Spinal cord (tissue), 10 donors: Measurements from ENCODE around the gene PLCG2. TPM values are rescaled to one million over a fixed set of nuclear protein-coding genes. Genes with fewer than 3 reads are reported as not detected.

Experiments
- DNase-seq, 6 donors: peaks; one replicate each; pipeline versions ENCODE4 v3.0.0 to v3.0.0-alpha.2; 2013 to 2015; ENCODE audit warnings: low spot score in 6 of 6, low read depth in 4 of 6
- H3K27ac ChIP-seq: one replicate; pipeline ENCODE4 v1.5.1; 2013; ENCODE audit warnings: low read depth, low read length, control low read depth
- H3K27me3 ChIP-seq: one replicate; pipeline ENCODE4 v1.6.1; 2013; ENCODE audit warnings: low read length; ENCODE audit not compliant: control insufficient read depth, insufficient read depth
- H3K36me3 ChIP-seq: one replicate; pipeline ENCODE4 v1.6.1; 2013; ENCODE audit warnings: low read length; ENCODE audit not compliant: control insufficient read depth, insufficient read depth
- H3K4me1 ChIP-seq: one replicate; pipeline ENCODE4 v1.6.1; 2013; ENCODE audit warnings: low read length; ENCODE audit not compliant: control insufficient read depth, insufficient read depth
- H3K4me3 ChIP-seq: one replicate; pipeline ENCODE4 v1.5.1; 2013; ENCODE audit warnings: low read depth, low read length, control low read depth
- H3K9me3 ChIP-seq: one replicate; pipeline ENCODE4 v1.6.1; 2013; ENCODE audit warnings: low read length; ENCODE audit not compliant: control insufficient read depth, insufficient read depth
- WGBS: methylation state at CpG from one replicate; pipeline ENCODE4 v1.1.5; 2013; ENCODE audit warnings: missing lambda C conversion rate; ENCODE audit not compliant: insufficient coverage; 5-methylcytosine and 5-hydroxymethylcytosine counted together
- polyA plus RNA-seq, 2 donors: library from polyadenylated mRNA; unstranded; fragments of 120-200 nt; gene quantifications; one replicate each; pipeline ENCODE4 v1.2.1, GENCODE V29; 2013; ENCODE audit not compliant: insufficient read length in 2 of 2
- total RNA-seq, 2 donors: library from RNA; depleted of rRNA in 1 of 2; stranded (reverse); fragments of 120-200 nt in 1 of 2; fragments of >200 nt in 1 of 2; gene quantifications; one replicate each; pipeline versions ENCODE4 v1.2.3 to v1.2.4, GENCODE V29; 2013 to 2014
- donor health status: healthy.

PLCG2 gene
- total and polyA plus RNA-seq, 4 donors = 7.3 to 13.6 (median 8.0) TPM

DNA sequence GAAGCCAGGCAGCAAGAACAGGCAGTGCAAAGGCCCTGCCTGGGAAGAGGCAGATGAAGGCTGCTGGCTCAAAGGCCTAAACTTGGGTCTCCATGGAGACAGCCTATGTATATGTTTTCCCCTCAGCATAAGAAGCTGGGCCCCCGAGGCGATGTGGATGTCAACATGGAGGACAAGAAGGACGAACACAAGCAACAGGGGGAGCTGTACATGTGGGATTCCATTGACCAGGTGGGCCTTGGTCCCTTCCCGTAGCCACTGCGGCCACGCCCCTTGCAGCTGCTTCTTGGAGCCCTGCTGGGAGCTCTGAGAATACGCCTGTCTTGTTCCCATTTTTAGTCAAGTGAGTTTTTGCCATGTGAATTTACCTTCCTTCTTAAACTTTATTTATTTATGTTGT lies 126.2 kb downstream of the PLCG2 start:
- 94% methylated on average over 2 of the region's 7 CpGs for WGBS
- no peak overlapping the region for H3K4me3 ChIP-seq
- H3K9me3 ChIP-seq = no peaks in the 10 kb centered on the region
- H3K36me3 ChIP-seq = no peaks in the 10 kb centered on the region
- no peak overlapping the region for H3K27ac ChIP-seq
- DNase-seq = no peak
- H3K4me1 ChIP-seq = no peaks in the 10 kb centered on the region
- no peaks in the 10 kb centered on the region for H3K27me3 ChIP-seq

DNA sequence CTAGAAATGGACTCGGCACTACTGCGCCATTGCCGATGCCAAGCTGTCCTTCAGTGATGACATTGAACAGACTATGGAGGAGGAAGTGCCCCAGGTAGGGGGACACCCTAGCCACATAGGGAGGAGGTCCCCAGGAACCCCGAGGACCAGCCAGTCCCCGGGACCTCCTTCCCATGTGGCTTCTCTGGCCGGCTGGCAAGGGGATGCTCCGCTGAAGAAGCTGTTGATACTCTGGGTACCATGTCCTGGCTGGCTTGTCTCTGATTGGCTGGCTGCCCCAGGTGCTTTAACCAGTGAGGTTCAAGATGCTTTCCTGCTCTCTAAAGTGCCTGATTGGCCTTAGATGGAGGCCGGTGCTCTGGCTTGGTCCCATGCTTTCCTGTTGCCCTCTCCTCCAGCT lies 128.6 kb downstream of the PLCG2 start:
- DNase-seq = no peak
- no peaks in the 10 kb centered on the region for H3K4me1 ChIP-seq
- H3K27ac ChIP-seq = no peak overlapping the region
- no peaks in the 10 kb centered on the region for H3K27me3 ChIP-seq
- no peaks in the 10 kb centered on the region for H3K9me3 ChIP-seq
- 75% methylated on average over 8 of the region's 8 CpGs for WGBS
- peaks cover 2% of the 10 kb centered on the region for H3K36me3 ChIP-seq
- H3K4me3 ChIP-seq = no peak overlapping the region

DNA sequence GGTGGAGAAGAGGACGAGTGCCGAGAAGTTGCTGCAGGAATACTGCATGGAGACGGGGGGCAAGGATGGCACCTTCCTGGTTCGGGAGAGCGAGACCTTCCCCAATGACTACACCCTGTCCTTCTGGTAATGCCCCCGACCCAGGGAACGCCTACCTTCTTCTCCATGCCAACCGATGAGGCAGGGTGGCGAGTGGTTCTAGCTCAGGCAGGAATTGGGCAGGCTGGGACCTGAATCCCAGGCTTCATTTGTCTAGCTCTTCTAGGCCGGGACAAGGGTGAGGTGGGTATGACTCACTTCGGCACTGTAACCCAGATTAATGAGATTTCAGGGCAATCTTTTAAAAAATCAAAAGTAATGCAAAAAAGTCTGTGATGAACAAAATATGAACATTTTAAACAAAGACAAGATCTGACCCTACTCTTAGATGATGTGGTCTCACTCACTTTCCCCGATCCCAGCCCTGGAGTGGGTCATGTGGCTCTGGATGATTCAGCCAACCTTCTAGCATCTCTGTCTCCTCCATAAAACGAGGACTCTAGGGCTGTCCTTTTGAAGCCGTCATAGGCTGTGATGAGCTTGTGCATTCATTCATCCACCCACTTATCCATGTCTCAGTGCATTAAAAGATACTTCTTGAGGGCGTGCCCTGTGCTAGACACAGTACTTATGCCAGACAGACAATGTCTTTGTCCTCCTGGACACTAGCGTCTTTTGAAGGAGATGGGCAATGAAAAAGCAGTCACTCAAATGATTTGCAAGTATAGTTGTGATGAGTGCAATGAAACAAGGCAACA lies 129.6 kb downstream of the PLCG2 start:
- no peaks in the 10 kb centered on the region for H3K9me3 ChIP-seq
- H3K4me3 ChIP-seq = no peak overlapping the region
- DNase-seq = no peak
- H3K27ac ChIP-seq = no peak overlapping the region
- no peaks in the 10 kb centered on the region for H3K27me3 ChIP-seq
- peaks cover 2% of the 10 kb centered on the region for H3K36me3 ChIP-seq
- 89% methylated on average over 10 of the region's 16 CpGs for WGBS
- H3K4me1 ChIP-seq = no peaks in the 10 kb centered on the region

DNA sequence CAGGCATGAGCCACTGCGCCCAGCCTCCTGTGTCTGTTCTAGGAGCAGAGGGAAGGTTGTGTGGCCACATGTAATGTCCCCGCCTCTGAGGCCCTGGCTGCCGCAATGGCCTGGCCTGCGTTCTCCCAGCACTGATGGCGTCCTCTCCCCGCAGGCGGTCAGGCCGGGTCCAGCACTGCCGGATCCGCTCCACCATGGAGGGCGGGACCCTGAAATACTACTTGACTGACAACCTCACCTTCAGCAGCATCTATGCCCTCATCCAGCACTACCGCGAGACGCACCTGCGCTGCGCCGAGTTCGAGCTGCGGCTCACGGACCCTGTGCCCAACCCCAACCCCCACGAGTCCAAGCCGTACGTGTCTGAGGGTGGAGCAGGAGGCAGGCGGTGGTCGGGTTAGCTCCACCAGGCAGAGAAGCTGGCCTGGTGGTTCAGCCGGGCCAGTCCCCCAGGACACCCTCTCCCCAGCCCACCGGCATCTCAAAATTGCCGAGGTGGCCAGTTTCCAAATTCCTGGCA lies 131.3 kb downstream of the PLCG2 start:
- no peak for DNase-seq
- Histone ChIP-seq H3K27me3 (no peaks in the 10 kb centered on the region), H3K27ac (no peak overlapping the region), H3K36me3 (peaks cover 2% of the 10 kb centered on the region), H3K4me3 (no peak overlapping the region), H3K4me1 (no peaks in the 10 kb centered on the region), H3K9me3 (no peaks in the 10 kb centered on the region)
- 95% methylated on average over 28 of the region's 28 CpGs for WGBS

DNA sequence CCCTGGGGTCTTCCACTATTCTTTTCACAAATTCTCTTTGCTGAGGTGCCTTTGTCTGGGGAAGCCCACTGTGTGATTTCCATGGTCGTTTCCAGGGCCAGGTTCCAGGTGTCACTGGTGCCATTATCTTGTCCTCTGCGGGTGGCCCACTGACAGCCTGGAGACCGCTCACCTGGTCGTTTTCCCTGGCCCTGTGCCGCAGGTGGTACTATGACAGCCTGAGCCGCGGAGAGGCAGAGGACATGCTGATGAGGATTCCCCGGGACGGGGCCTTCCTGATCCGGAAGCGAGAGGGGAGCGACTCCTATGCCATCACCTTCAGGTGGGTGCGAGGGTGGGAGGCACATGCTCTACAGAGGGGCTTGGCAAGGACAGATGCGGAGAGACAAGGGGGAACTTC lies 133.3 kb downstream of the PLCG2 start:
- no peak overlapping the region for H3K27ac ChIP-seq
- no peaks in the 10 kb centered on the region for H3K4me1 ChIP-seq
- 86% methylated on average over 13 of the region's 14 CpGs for WGBS
- H3K4me3 ChIP-seq = no peak overlapping the region
- no peak for DNase-seq
- H3K9me3 ChIP-seq = no peaks in the 10 kb centered on the region
- peaks cover 2% of the 10 kb centered on the region for H3K36me3 ChIP-seq
- H3K27me3 ChIP-seq = no peaks in the 10 kb centered on the region

DNA sequence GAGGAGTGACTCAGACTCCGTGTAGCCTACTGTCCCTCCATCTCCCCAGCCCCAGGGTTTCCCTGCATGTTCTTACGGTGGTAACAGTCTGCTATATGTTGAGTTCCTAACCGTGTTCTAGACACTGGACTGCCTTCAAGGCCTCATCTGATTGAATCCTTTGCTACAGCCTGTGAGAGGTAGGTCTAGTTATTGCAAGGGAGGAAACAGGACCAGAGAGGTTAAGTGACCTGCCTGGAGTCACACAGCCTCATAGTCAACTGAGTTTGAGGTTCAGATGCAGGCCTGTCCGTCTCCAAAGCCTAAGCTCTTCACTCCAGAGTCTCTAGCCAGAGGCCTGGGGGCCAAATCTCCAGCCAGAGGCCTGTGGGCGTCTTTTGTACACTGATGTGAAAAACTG lies 134.1 kb downstream of the PLCG2 start:
- Histone ChIP-seq H3K9me3 (no peaks in the 10 kb centered on the region), H3K4me1 (no peaks in the 10 kb centered on the region), H3K27me3 (no peaks in the 10 kb centered on the region), H3K27ac (no peak overlapping the region), H3K4me3 (no peak overlapping the region), H3K36me3 (peaks cover 2% of the 10 kb centered on the region)
- 94% methylated on average over 5 of the region's 5 CpGs for WGBS
- DNase-seq = no peak

DNA sequence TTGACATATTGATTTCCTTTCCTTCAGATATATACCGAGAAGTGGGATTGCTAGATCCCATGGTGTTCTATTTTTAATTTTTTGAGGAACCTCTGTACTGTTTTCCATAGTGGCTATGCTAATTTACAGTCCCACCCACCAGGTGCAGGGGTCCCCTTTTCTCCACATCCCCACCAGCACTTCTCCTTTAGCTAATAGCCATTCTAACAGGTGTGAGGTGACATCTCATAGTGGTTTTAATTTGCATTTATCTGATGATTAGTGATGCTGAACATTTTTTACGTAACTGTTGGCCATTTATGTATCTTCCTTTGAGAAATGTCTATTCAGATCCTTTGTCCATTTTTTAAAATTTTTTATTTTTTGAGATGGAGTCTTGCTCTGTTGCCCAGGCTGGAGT lies 138.3 kb downstream of the PLCG2 start:
- DNase-seq = no peak
- WGBS = no CpG with 5 or more reads among the region's 2 CpGs
- no peak overlapping the region for H3K27ac ChIP-seq
- H3K9me3 ChIP-seq = no peaks in the 10 kb centered on the region
- H3K4me3 ChIP-seq = no peak overlapping the region
- H3K27me3 ChIP-seq = no peaks in the 10 kb centered on the region
- no peaks in the 10 kb centered on the region for H3K4me1 ChIP-seq
- no peaks in the 10 kb centered on the region for H3K36me3 ChIP-seq

DNA sequence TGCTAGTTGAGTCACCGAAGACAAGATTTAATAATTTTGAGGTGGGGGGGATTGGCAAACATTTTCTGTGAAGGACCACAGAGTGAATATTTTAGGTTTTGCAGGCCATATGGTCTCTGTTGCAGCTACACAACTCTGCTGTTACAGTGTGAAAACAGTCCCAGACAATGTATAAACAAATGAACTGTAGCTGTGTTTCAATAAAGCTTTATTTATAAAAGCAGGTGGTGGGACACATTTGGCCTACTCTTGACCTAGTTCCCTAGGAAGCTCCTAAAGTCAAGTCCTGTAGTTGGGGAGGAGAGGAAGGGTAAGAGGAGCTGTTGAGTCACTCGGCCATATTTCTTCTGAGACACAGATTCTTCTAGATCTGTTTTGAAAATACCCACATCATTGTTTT lies 139.8 kb downstream of the PLCG2 start:
- WGBS = no CpG with 5 or more reads among the region's 2 CpGs

DNA sequence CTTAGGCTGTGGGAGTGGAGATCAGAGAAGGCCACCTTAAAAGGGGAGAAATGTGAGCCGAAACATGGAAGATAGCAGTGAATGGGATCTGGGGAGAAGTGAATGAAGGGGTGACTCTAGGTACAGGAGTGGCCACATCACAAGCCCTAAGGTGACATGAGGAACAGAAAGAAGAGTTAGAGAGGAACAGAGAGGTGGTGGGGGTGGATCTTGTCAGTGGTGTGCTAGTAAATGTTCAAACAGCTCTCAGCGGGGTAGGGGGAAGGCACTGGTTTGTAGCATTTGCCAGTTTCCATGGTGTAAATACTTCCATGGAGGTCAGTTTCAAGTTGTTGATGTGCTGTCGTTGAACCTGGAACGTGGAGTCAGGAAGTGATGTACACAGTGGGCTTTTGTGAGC lies 141.4 kb downstream of the PLCG2 start:
- Histone ChIP-seq H3K36me3 (no peaks in the 10 kb centered on the region), H3K27me3 (no peaks in the 10 kb centered on the region), H3K9me3 (no peaks in the 10 kb centered on the region), H3K4me1 (peaks cover 10% of the 10 kb centered on the region), H3K27ac (no peak overlapping the region), H3K4me3 (no peak overlapping the region)
- no peak for DNase-seq
- WGBS = 96% methylated on average over 4 of the region's 4 CpGs

More for the DNA sequence above, 139.8 kb downstream of the PLCG2 start:
- H3K4me3 ChIP-seq = no peak overlapping the region
- H3K4me1 ChIP-seq = no peaks in the 10 kb centered on the region
- DNase-seq = no peak
- H3K27ac ChIP-seq = no peak overlapping the region
- no peaks in the 10 kb centered on the region for H3K36me3 ChIP-seq
- H3K9me3 ChIP-seq = no peaks in the 10 kb centered on the region
- no peaks in the 10 kb centered on the region for H3K27me3 ChIP-seq
